ENCODE data around the gene OR51F2.

- TF ChIP-seq GATA2 (IDR thresholded peaks at IDR 0.05; ENCODE audit: low read depth, low read length) (no peak), GATA3 (IDR thresholded peaks at IDR 0.05; ENCODE audit: low read depth, low read length) (no peak)
Measured at GRCh38 chr11:4830909-4831308, 9.8 kb downstream of the OR51F2 start.

Measured in SH-SY5Y (cell line).